Right renal cortex interstitium (tissue), 3 donors: ENCODE data around the gene VIPR1. TPM values are rescaled to one million over a fixed set of nuclear protein-coding genes. Genes with fewer than 3 reads are reported as not detected.

ENCODE experiments used
- DNase-seq, 3 donors: peaks; one replicate each; pipeline ENCODE4 v3.0.0-alpha.2; 2013; ENCODE audit warnings: low read depth in 3 of 3, low spot score in 2 of 3
- polyA plus RNA-seq, 3 donors: library from polyadenylated mRNA; unstranded; fragments of 120-200 nt; gene quantifications; one replicate each; pipeline ENCODE4 v1.2.1, GENCODE V29; 2013; ENCODE audit not compliant: insufficient read length in 3 of 3

The VIPR1 gene
- polyA plus RNA-seq, 3 donors, result 0.74 to 1.3 (median 0.93) TPM

- DNase-seq, result no peak
Measured at GRCh38 chr3:42509111-42509510, 6.7 kb downstream of the VIPR1 start.

GRCh38 chr3:42510325-42510724 is 7.9 kb downstream of the VIPR1 start:
- no peak for DNase-seq

- no peak for DNase-seq
Measured at GRCh38 chr3:42511201-42511600, 8.8 kb downstream of the VIPR1 start.

GRCh38 chr3:42511736-42512135 is 9.3 kb downstream of the VIPR1 start:
- no peak for DNase-seq

- DNase-seq, result no peak
Measured at GRCh38 chr3:42513121-42513520, 10.7 kb downstream of the VIPR1 start.

- no peak for DNase-seq
Measured at GRCh38 chr3:42513521-42513920, 11.1 kb downstream of the VIPR1 start.

GRCh38 chr3:42514876-42515275 is 12.4 kb downstream of the VIPR1 start:
- no peak for DNase-seq

- DNase-seq, result no peak
Measured at GRCh38 chr3:42515391-42515916, 13.0 kb downstream of the VIPR1 start.

- no peak for DNase-seq
Measured at GRCh38 chr3:42515976-42516375, 13.5 kb downstream of the VIPR1 start.

- no peak for DNase-seq
Measured at GRCh38 chr3:42516443-42516842, 14.0 kb downstream of the VIPR1 start.

- DNase-seq, result no peak
Measured at GRCh38 chr3:42517117-42517516, 14.7 kb downstream of the VIPR1 start.

GRCh38 chr3:42518800-42519567 is 16.5 kb downstream of the VIPR1 start:
- DNase-seq, result no peak

GRCh38 chr3:42519568-42519962 is 17.1 kb downstream of the VIPR1 start:
- no peak for DNase-seq

GRCh38 chr3:42520336-42520735 is 17.9 kb downstream of the VIPR1 start:
- DNase-seq, result no peak

GRCh38 chr3:42520906-42521305 is 18.5 kb downstream of the VIPR1 start:
- DNase-seq, result no peak

GRCh38 chr3:42524751-42525150 is 22.3 kb downstream of the VIPR1 start:
- no peak for DNase-seq

- DNase-seq, result no peak
Measured at GRCh38 chr3:42525212-42525611, 22.8 kb downstream of the VIPR1 start.

GRCh38 chr3:42525736-42526345 is 23.4 kb downstream of the VIPR1 start:
- DNase-seq, result no peak

- DNase-seq, result no peak
Measured at GRCh38 chr3:42526616-42527367, 24.3 kb downstream of the VIPR1 start.

- DNase-seq, result no peak
Measured at GRCh38 chr3:42527368-42527917, 25.0 kb downstream of the VIPR1 start.

- DNase-seq, result no peak
Measured at GRCh38 chr3:42529468-42529867, 27.0 kb downstream of the VIPR1 start.
